8988T (cell line): ENCODE data around the gene ACTR1A.
"Not testable (repeated sequence)": the region's sequence is repeated elsewhere in the genome, so short reads cannot be mapped to it uniquely, and the experiment has no call there.

Experiments
- DNase-seq: peaks from one replicate; pipeline ENCODE4 v3.0.0; 2011

ACTR1A gene

DNA sequence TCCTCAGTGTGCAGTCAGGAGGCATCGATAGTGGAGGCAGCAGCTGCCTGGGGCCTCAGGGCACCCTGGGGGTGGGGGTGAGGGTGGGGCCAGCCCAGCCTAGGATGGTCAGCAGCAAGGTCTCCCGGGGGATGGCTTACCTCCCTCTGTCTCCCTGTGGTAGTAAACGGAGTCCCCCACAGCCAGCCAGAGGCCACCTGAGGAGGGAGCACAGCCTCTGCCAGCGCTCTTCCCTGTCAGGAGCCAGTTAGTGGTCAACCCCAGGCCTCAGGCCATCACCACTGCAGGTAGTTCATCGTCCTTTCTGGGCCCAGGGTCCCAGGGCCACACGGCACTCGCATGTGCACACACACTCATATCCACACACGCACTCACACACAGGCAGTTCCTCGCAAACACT is 22.1 kb downstream of the ACTR1A start:
- no peak for DNase-seq

DNA sequence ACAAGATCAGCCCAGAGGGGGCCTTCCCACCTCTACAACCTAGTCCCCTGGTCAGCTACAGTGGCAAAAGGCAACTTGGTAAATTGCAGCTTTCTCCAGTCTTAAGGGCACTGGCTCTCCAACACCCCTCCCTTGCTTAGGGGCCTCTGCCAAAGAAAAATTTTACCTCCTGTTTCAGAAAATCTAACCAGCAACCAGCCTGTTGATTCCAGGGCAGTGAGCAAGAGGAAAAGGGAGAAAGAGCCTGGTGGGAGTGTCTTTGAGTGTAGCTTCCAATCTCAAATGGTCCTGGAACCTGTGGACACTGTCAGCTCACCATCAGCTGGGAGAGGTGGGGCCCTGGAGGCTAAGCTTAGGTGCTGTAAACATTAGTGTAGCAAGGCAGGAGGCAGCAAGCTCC is 22.9 kb downstream of the ACTR1A start:
- DNase-seq: no peak

DNA sequence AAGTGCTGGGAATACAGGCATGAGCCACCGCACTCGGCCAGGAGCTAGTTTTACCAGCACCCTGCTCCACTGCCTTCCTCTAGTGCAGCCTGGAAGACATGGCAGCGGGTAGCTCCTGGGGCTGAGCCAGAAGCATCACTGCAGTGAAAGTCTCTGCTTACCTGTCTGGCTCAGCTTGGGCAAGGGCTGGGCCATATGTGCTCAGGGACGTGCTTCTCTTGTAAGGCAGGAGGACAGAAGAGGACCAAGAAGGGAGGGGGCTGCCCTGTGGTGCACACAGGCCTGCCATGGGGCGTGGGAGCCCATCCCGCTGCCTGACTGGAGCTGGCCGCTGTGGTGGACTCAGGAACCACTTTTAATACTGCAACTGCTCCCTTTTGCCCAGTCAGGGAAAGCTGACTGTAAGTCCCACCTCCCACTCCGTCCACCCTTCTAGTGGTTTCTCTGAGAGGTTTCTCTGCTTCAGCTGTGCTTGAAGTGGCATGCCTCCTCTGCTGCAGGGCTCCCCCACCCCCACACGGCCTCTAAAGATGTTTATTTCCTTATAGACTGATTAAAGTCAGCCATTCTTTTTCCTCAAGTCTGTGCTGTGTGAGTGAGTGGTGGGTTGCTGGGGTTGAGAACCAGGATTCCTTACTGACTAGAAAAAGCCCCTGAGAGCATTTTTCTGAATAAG is 25.9 kb downstream of the ACTR1A start:
- DNase-seq: no peak

DNA sequence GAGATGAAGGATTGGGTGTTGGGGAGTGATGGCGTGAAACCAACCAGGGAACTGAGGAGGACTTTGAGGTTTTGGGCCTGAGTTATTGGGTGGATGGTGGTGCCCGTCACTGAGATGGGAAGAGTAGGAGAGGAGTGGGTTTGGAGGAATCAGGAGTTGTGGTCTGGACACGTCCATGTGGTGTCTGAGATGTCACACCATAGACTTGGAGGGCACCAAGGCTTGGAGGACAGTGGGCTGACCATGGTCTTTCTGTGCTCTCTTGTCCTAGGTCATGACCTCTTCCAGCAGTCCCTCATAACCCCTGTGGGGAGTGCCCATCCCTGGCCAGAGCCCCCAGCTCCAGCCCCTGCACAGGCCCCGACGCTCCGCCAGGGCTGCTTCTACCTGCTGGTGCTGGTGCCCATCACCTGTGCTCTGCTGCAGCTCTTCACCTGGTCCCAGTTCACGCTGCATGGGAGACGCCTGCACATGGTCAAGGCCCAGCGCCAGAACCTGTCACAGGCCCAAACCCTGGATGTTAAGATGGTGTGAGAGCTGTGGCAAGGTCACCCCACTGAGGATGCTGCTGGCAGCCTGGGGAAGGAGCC is 27.0 kb downstream of the ACTR1A start:
- no peak for DNase-seq

DNA sequence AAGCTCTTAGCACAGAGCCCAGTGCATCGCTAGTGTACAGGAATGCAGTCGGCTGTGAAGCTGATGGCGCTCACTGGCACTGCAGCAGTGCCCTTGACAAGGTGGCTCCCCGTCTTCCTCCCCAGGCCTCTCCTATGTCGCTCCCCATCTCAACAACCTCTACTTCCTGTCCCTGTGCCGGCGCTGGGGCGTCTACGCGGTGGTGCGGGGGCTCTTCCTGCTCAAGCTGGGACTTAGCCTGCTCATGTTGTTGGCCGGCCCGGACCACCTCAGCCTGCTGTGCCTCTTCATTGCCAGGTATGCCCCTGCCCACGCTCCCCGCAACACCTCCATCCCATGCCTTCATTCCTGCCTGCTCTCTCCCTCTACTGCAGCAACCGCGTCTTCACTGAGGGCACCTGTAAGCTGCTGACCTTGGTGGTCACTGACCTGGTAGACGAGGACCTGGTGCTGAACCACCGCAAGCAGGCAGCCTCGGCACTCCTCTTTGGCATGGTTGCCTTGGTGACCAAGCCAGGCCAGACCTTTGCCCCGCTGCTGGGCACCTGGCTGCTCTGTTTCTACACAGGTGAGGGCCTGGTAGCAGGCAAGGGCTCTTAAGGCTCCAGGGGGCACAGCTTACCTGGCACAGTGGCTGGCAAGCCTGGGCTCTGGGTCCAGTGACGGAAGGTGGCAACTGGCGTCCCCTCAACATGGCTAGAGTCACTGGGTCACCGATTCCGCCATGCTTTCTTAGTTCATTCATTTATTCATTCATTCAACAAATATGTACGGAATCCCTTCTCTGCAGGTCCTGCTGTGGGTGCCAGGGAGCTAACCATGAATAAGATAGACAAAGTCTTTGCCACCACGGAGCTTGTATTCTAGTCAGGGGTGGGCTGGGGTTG is 28.8 kb downstream of the ACTR1A start:
- DNase-seq: no peak

DNA sequence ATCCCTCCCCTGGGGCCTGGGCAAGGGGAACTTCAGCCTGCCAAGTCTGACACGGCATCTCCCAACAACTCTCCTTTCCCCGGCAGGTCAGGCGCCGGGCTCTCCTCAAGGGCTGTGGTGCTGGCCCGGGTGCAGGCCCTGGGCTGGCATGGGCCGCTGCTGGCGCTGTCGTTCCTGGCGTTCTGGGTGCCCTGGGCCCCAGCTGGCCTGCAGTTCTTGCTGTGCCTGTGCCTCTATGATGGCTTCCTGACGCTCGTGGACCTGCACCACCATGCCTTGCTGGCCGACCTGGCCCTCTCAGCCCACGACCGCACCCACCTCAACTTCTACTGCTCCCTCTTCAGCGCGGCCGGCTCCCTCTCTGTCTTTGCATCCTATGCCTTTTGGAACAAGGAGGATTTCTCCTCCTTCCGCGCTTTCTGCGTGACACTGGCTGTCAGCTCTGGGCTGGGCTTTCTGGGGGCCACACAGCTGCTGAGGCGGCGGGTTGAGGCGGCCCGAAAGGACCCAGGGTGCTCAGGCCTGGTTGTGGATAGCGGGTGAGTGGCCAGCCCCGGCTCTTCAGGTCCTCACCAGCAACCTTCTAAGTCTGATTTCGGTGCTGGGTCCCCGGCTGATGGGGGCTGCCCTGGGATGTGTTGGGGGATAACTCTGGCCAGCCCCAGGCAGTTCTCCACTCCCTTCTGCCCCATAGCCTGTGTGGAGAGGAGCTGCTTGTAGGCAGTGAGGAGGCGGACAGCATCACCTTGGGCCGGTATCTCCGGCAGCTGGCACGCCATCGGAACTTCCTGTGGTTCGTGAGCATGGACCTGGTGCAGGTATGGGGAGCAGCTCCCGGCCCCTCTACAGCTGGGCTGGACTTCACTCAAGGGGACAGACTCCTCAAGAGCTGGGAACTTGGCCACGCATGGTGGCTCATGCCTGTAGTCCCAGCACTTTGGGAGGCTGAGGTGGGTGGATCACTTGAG is 31.6 kb downstream of the ACTR1A start:
- no peak for DNase-seq

DNA sequence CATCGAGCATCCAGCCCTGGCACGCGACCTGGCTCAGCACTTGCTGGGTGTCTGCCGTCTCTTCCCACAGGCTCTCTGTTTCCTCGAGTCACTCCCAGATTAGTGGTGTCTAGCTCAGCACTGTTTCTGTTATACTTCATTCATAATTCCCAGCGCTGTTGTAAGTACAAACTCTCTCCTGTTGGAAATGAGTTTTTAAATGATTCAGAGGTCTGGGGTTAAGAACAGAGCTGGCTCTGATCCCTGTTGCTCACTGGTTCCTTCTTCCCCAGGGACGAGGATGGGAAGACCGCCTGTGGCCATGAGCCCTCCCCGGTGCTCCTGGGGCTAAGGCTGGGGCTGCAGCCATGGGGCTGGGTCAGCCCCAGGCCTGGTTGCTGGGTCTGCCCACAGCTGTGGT is 33.8 kb downstream of the ACTR1A start:
- DNase-seq: no peak

DNA sequence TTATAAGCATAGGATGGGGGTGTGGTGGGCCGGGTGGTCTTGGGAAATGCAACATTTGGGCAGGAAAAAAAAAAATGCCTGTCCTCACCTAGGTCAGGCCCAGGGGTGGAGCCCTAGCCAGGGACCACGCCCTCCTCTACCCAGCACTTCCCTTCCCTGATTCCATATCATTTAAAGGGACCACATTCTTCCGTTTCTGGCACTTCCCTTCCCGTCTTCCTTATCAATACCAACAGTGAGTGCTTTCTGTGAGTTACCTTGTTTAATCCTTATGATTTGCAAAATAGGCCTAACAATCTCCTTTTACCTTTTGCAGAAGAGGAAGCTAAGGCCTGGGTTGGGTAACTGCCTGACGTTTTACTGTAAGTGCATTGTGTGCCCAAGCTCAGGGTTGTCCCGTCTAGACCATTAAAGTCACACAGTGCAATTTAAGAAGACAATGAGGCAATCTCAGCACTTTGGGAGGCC is 34.5 kb downstream of the ACTR1A start:
- DNase-seq: no peak

DNA sequence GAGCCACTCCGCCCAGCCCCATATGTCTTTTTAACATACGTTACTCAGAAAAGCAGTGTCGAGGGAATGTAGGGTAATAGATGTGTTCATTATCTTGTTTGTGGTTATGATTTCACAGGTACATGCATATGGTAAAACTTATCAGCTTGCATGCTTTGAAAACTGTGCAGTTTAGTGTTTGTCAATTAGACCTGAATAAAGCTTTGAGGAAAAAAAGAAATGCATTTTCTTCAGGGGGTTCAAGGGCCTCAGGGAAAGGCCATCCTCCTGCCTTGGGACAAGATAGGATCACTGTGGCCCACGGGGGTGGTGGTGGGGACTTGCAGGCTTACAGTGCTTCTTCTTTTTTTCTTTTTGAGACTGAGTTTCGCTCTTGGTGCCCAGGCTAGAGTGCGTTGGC is 35.2 kb downstream of the ACTR1A start:
- DNase-seq: no peak

DNA sequence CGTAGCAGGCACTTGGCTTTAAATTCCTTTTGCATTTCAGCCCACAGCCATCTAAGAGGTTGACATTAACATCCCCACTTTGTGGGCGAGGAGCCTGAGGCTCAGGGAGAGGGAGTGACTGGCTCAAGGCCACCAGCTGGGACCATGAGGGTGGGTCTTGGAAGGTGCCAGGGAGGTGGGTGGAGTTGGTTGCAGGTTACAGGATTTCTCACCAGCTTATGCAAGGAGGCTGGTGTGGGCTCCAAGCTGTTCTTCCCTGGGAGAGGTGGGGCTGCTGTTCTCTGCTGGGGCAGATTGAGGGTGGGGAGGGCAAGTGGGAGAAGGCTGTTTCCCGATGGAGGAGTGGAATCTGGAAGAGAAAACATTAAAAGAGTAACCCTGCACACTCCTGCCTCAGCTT is 37.0 kb downstream of the ACTR1A start:
- DNase-seq: no peak

DNA sequence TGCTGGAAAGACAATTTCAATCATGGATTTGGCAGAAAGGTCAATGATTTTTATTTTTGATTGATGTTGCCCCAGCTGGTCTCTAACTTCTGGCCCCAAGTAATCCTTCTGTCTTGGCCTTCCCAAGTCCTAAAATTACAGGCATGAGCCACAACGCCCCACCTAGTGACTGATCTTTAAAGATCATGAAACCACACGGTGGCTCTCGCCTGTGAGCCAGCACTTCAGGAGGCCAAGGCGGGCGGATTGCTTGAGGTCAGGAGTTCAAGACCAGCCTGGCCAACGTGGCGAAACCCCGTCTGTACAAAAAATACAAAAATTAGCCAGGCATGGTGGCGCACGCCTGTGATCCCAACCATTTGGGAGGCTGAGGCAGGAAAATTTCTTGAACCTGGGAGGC is 38.5 kb downstream of the ACTR1A start:
- no peak for DNase-seq

DNA sequence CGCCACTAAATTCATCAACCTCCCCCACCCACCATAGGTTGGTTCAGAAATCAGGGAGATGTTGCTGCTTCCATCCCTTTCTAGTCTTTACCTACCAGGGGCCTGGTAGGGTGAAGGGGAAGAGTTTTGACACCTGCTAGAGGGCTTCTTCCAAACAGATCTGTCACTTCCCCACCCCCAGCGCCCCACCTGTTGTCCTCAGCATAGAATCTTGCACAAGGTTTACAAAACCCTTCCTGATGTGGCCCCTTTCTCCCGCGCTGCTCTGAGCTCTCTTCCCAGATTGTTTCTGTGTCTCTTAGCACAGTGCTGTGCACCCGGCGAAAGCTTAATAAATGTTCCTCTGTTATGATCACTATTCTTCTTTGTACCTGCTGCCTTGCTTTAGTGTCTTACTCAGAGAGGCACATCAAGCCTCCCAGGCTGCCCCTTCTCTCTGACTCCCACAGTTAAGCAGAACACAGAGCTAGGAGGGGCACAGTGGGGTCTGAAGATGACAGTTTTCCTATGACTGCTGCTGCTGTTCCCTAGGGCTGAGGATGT is 39.9 kb downstream of the ACTR1A start:
- DNase-seq: no peak

DNA sequence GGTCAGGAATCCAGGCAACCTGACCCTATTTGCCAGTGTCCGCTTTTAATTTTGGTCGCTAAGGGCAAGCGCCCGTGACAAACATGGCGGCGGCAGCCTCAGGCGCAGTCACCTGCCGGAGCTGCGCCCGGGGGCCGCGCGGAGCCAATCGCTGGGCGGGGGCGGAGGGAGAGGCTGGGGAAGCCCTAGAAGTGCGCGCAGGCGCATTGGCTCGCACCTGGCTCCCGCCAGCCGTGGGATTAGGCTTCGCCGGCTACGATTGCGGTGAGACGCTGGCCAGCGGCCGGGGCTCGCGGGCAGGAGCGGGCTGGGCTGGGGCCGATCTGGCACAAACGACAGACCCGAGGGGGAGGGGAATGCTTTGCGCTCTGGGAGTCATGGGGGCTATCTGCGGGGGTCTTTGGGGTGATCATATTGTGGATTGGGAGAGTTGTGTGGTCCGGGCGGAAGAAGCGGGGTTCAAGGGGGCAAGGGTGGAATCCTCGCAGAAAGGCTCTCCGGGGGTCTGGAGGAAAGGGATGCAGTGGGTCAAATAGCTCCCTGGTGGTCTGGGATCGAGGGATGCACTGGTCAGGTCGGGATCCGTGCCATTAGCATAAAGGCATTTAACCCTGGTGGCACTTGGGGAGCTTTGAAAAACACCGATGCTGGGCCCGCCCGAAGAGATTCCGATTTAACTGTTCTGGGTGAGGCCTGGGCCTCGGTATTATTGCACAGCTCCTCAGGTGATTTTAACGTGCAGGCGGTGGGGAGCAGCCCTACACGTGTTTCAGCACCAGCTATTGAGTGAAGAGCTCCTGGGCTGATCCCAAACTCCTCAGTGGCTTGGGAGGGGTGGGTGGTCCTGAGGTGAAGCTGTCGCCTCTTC is 41.1 kb downstream of the ACTR1A start:
- peak; percentile 96 for DNase-seq

DNA sequence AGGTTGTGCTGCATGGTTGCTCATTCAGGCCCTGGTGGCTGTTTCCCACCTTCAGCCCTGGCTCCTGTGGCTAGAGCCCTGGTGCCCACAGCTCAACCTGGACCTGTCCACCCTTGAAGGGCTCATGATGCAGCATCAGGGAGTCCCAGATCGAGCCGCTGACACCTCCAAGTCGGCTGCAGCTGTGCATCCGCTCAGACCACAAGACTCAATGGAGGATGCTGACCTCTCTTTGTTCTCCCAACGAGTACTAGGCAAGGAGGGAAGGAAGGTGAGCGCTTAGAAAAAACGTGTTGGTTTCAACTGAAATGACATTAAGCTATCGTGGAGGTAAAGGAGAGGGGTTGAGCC is 41.7 kb downstream of the ACTR1A start:
- no peak for DNase-seq

DNA sequence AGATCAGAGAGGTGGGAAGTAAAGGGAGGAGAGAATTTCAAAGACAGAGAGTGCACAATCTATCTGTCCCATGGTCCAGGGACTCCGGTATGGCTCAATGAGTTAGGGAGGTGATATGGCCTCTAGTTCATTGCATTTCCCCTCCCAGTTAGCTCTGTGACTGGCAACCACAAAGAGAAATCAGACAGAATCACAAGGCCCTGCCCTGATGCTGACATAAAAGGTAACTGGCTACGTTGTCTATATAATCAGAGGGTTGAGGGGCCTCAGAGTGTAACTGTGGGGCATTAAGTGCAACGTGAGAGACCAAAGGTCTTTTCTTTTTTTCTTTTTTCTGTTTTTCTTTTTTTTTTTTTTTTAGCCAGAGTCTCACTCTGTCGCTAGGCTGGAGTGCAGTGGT is 43.9 kb downstream of the ACTR1A start:
- no peak for DNase-seq

DNA sequence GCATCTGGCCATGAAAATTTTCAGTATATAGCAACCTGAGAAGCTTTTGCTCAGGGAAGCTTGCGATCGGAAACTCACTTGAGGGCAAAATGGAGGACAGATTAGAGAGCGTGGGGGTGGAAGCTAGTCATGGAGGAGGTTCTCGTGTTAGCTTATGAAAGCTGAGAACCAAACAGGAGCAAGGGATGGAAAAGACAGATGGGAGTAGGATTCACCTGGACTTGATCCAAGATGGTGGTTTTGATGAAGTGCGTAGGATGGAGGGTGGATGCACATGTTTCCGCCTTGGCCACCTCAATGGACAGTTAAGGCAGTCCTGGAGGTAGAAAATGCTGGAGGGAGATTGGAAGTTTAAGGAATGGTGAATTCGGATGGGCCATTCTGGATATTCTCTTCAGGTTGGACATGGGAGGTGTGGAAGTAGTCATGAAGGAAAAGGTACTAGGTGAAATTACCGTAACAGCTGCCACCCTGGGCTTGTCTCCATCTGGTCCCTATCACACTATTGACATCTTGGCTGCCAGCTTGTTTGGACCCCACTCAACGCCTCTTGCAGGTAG is 44.8 kb downstream of the ACTR1A start:
- no peak for DNase-seq

DNA sequence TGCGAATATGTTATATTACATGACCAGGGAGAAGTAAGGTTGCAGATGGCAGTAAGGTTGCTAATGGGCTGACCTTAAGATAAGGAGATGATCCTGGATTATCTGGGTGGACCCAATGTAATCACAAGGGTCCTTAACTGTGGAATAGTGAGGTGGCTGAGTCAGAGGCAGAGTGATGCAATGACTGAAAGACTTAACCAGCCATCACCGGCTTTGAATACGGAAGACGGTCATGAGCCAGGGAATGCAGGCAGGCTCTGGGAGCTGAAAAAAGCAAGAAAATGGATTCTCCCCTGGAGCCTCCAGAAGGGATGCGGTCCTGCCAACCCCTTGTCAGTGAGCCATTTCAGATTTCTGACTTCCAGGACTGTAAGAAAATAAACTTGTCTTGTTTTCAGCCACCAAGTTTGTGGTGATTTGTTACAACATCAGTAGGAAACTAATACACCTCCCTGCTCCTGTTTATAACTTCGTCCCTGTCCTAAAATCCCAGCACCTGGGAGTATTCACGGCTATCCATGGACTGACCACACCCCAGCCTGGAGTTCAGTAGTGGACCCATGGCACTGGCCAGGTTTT is 46.5 kb downstream of the ACTR1A start:
- DNase-seq: no peak

DNA sequence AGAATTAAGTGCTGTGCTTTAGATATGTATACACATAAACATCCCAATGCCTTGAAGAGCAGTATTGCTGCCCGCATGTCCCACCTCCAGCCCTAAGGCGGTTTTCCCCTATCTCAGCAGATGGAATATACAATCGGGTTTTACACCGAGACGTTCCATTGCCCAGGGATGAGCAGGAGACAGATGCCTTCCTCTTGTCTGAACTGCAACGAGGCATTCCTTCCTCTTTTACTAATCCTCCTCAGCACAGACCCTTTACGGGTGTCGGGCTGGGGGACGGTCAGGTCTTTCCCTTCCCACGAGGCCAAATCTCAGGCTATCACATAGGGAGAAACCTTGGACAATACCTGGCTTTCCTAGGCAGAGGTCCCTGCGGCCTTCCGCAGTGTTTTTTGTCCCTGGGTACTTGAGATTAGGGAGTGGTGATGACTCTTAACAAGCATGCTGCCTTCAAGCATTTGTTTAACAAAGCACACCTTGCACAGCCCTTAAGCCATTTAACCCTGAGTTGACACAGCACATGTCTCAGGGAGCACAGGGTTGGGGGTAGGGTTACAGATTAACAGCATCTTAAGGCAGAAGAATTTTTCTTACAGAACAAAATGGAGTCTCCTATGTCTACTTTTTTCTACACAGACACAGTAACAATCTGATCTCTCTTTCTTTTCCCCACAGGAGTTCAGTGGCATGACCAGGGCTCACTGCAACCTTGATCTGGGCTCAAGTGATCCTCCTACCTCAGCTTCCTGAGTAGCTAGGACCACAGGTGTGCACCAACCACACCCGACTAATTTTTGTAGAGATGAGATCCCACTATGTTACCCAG is 47.6 kb downstream of the ACTR1A start:
- DNase-seq: not testable (repeated sequence)

DNA sequence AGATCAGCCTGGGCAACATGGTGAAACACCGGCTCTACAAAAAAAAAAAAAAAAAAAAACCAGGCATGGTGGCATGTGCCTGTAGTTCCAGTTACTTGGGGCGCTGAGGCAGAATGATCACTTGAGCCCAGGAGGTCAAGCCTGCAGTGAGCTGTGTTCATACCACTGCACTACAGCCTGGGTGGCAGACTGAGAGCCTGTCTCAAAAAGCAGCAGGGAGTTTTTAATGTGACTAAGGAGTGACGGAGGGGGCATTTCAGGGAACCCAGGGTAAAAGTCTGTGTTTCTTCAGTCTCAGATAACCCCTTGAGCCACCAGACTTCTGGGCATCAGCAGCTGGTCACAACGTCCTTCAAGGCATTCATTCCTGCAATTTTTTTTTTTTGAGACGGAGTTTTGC is 49.0 kb downstream of the ACTR1A start:
- no peak for DNase-seq
